ENCODE results near the gene ATXN7L1.

GRCh38 chr7:105880571-105881330, 4.4 kb upstream of the ATXN7L1 start:
- no peak for TF ChIP-seq CTCF (IDR thresholded peaks at IDR 0.05)
- TF ChIP-seq POLR2A (IDR thresholded peaks at IDR 0.05) = no peak
- no peak for TF ChIP-seq POLR2AphosphoS5 (IDR thresholded peaks at IDR 0.05)
- no peak for TF ChIP-seq EP300 (IDR thresholded peaks at IDR 0.05; ENCODE audit: low read depth)
